ENCODE results near the gene MRPS18B.

MRPS18B gene

GRCh38 chr6:30612687-30613248 is 4.9 kb upstream of the MRPS18B start:
- Mint-ChIP-seq H3K27me3 (no peaks in the 10 kb centered on the region), H3K4me1 (ENCODE audit: low read depth in 2 of 2) (peaks cover 47 to 53% of the 10 kb centered on the region in 2 donors), H3K9me3 (no peaks in the 10 kb centered on the region), H3K4me3 (no peak overlapping the region), H3K36me3 (ENCODE audit: insufficient read depth) (peaks cover 68% of the 10 kb centered on the region), H3K27ac (peak overlapping the region; percentile 87 to 100)
- no peak for ATAC-seq (replicated peaks)
- DNase-seq, result no peak

- peak overlapping the region; percentile 100 for H3K27ac Mint-ChIP-seq
- H3K4me1 Mint-ChIP-seq (ENCODE audit: low read depth in 2 of 2), result peaks cover 50 to 54% of the 10 kb centered on the region in 2 donors
- ATAC-seq (replicated peaks), result no peak
Observed at GRCh38 chr6:30613251-30614043, 4.2 kb upstream of the MRPS18B start.

GRCh38 chr6:30614044-30614842 is 3.4 kb upstream of the MRPS18B start:
- H3K9me3 Mint-ChIP-seq, result no peaks in the 10 kb centered on the region
- peaks cover 49 to 59% of the 10 kb centered on the region in 2 donors for H3K4me1 Mint-ChIP-seq (ENCODE audit: low read depth in 2 of 2)
- H3K27ac Mint-ChIP-seq, result peak overlapping the region; percentile 100
- peak overlapping the region; percentile 95 to 97 for H3K4me3 Mint-ChIP-seq
- no peaks in the 10 kb centered on the region for H3K27me3 Mint-ChIP-seq
- DNase-seq (peak in 1 of 3 experiments; percentile 24), ATAC-seq (replicated peaks) (no peak)
- H3K36me3 Mint-ChIP-seq (ENCODE audit: insufficient read depth), result peaks cover 66% of the 10 kb centered on the region

More at GRCh38 chr6:30613251-30614043, 4.2 kb upstream of the MRPS18B start:
- DNase-seq, result no peak
- no peaks in the 10 kb centered on the region for H3K9me3 Mint-ChIP-seq
- H3K27me3 Mint-ChIP-seq, result no peaks in the 10 kb centered on the region
- H3K36me3 Mint-ChIP-seq (ENCODE audit: insufficient read depth), result peaks cover 67% of the 10 kb centered on the region
- peak overlapping the region; percentile 34 to 97 for H3K4me3 Mint-ChIP-seq

GRCh38 chr6:30614843-30615218 is 2.8 kb upstream of the MRPS18B start:
- Mint-ChIP-seq H3K9me3 (no peaks in the 10 kb centered on the region), H3K4me3 (peak overlapping the region; percentile 95 to 97), H3K4me1 (ENCODE audit: low read depth in 2 of 2) (peaks cover 43 to 53% of the 10 kb centered on the region in 2 donors), H3K36me3 (ENCODE audit: insufficient read depth) (peaks cover 66% of the 10 kb centered on the region), H3K27ac (peak overlapping the region; percentile 100), H3K27me3 (no peaks in the 10 kb centered on the region)
- DNase-seq (peak; percentile 86 to 88 (median 87)), ATAC-seq (replicated peaks) (peak; percentile 59)

GRCh38 chr6:30615219-30615957 is 2.3 kb upstream of the MRPS18B start:
- Mint-ChIP-seq H3K27ac (peak overlapping the region; percentile 100), H3K9me3 (no peaks in the 10 kb centered on the region), H3K36me3 (ENCODE audit: insufficient read depth) (peaks cover 66% of the 10 kb centered on the region), H3K4me3 (peak overlapping the region; percentile 95 to 97), H3K27me3 (no peaks in the 10 kb centered on the region), H3K4me1 (ENCODE audit: low read depth in 2 of 2) (peaks cover 41 to 48% of the 10 kb centered on the region in 2 donors)
- DNase-seq (peak; percentile 38 to 45 (median 43)), ATAC-seq (replicated peaks) (no peak)

GRCh38 chr6:30615958-30616810 is 1.5 kb upstream of the MRPS18B start:
- Mint-ChIP-seq H3K36me3 (ENCODE audit: insufficient read depth) (peaks cover 72% of the 10 kb centered on the region), H3K27ac (peak overlapping the region; percentile 100), H3K4me3 (peak overlapping the region; percentile 95 to 97), H3K4me1 (ENCODE audit: low read depth in 2 of 2) (peaks cover 36 to 41% of the 10 kb centered on the region in 2 donors), H3K9me3 (no peaks in the 10 kb centered on the region), H3K27me3 (no peaks in the 10 kb centered on the region)
- ATAC-seq (replicated peaks) (peak; percentile 3), DNase-seq (peak; percentile 41 to 50 (median 45))

- peaks cover 28 to 33% of the 10 kb centered on the region in 2 donors for H3K4me1 Mint-ChIP-seq (ENCODE audit: low read depth in 2 of 2)
- H3K27me3 Mint-ChIP-seq, result no peaks in the 10 kb centered on the region
- peaks cover 78% of the 10 kb centered on the region for H3K36me3 Mint-ChIP-seq (ENCODE audit: insufficient read depth)
- DNase-seq (peak; percentile 97 to 98 (median 97)), ATAC-seq (replicated peaks) (peak; percentile 72)
- peak within 1 kb of the TSS; percentile 95 to 97 for H3K4me3 Mint-ChIP-seq
- H3K27ac Mint-ChIP-seq, result peak within 1 kb of the TSS; percentile 100
- no peaks in the 10 kb centered on the region for H3K9me3 Mint-ChIP-seq
Observed at GRCh38 chr6:30616811-30617564, 652 bp upstream of the MRPS18B start, which contains the start of gene PPP1R10. PPP1R10 (minus strand) TSS chr6:30617243; CDS start chr6:30609944, 7,299 bp downstream.

GRCh38 chr6:30618270-30618797 is 694 bp downstream of the MRPS18B start:
- Mint-ChIP-seq H3K27me3 (no peaks in the 10 kb centered on the region), H3K36me3 (ENCODE audit: insufficient read depth) (peaks cover 90% of the 10 kb centered on the region), H3K27ac (peak overlapping the region; percentile 100), H3K4me1 (ENCODE audit: low read depth in 2 of 2) (peaks cover 25 to 28% of the 10 kb centered on the region in 2 donors), H3K4me3 (peak overlapping the region; percentile 95 to 97), H3K9me3 (no peaks in the 10 kb centered on the region)
- DNase-seq, result no peak
- no peak for ATAC-seq (replicated peaks)

GRCh38 chr6:30619561-30619960 is 1.9 kb downstream of the MRPS18B start:
- Mint-ChIP-seq H3K4me1 (ENCODE audit: low read depth in 2 of 2) (peaks cover 14 to 17% of the 10 kb centered on the region in 2 donors), H3K4me3 (peak overlapping the region; percentile 18 to 95), H3K27me3 (no peaks in the 10 kb centered on the region), H3K27ac (peak overlapping the region in 1 of 2 donors; percentile 100), H3K9me3 (no peaks in the 10 kb centered on the region), H3K36me3 (ENCODE audit: insufficient read depth) (peaks cover 90% of the 10 kb centered on the region)
- DNase-seq, result no peak
- no peak for ATAC-seq (replicated peaks)

GRCh38 chr6:30625511-30625910 is 7.9 kb downstream of the MRPS18B start:
- H3K27ac Mint-ChIP-seq, result peak overlapping the region; percentile 81 to 97
- no peaks in the 10 kb centered on the region for H3K9me3 Mint-ChIP-seq
- H3K36me3 Mint-ChIP-seq (ENCODE audit: insufficient read depth), result peaks cover 64% of the 10 kb centered on the region
- ATAC-seq (replicated peaks) (no peak), DNase-seq (no peak)
- H3K4me3 Mint-ChIP-seq, result peak overlapping the region in 1 of 2 donors; percentile 86
- peaks cover 18 to 20% of the 10 kb centered on the region in 2 donors for H3K4me1 Mint-ChIP-seq (ENCODE audit: low read depth in 2 of 2)
- H3K27me3 Mint-ChIP-seq, result no peaks in the 10 kb centered on the region

All from effector memory CD8-positive, alpha-beta T cell (primary cell).